WTC11 (cell line): Measurements from ENCODE around the gene PIP5K1A. TPM values are rescaled to one million over a fixed set of nuclear protein-coding genes. Genes with fewer than 3 reads are reported as not detected.

Experiments
- ATAC-seq: fragments of 200-7000 bp; cut with Tn5 transposase; 2 replicates; pipeline ENCODE4 v1.10.0; 2021; ENCODE audit warnings: mild to moderate bottlenecking, moderate library complexity
- Bru-seq: library from RNA; stranded (reverse); fragments of 400-500 nt; gene quantifications from one replicate; lab custom pipeline; 2021; lab: Mats Ljungman, UMichigan
- CTCF ChIA-PET: fragments of 300-600 bp; sonication (Branson Sonifier 250); formaldehyde crosslinking; loops from one replicate; lab custom pipeline; 2021; ENCODE audit warnings: antibody characterized with exemption; lab: Charles Lee
- POLR2A ChIA-PET: fragments of 350-600 bp; sonication (Branson Sonifier 250); formaldehyde crosslinking; loops from one replicate; lab custom pipeline; 2021; ENCODE audit warnings: antibody characterized with exemption; lab: Charles Lee
- DNase-seq: peaks from one replicate; pipeline ENCODE4 v3.0.0; 2021; ENCODE audit warnings: low spot score
- H3K27ac Mint-ChIP-seq: 2 replicates; pipeline ENCODE4 v1.8.0; 2021; ENCODE audit warnings: mixed read lengths
- H3K27me3 Mint-ChIP-seq: 2 replicates; pipeline ENCODE4 v1.8.0; 2021; ENCODE audit warnings: low read depth, mild to moderate bottlenecking, moderate library complexity, mixed read lengths
- H3K36me3 Mint-ChIP-seq: 2 replicates; pipeline ENCODE4 v1.8.0; 2021; ENCODE audit warnings: mixed read lengths
- H3K4me1 Mint-ChIP-seq: 2 replicates; pipeline ENCODE4 v1.8.0; 2022; ENCODE audit warnings: mixed read lengths
- H3K4me3 Mint-ChIP-seq: 2 replicates; pipeline ENCODE4 v1.8.0; 2021; ENCODE audit warnings: mild to moderate bottlenecking, moderate library complexity, mixed read lengths
- H3K9me3 Mint-ChIP-seq: 2 replicates; pipeline ENCODE4 v1.8.0; 2021; ENCODE audit warnings: mixed read lengths
- CREB1 ChIP-seq: sonication (generic); formaldehyde crosslinking; IDR thresholded peaks from 2 replicates; pipeline ENCODE4 v1.8.0; 2023; ENCODE audit warnings: mild to moderate bottlenecking, missing genetic modification reagents
- FOXP1 ChIP-seq: sonication (generic); formaldehyde crosslinking; IDR thresholded peaks from 2 replicates; pipeline ENCODE4 v1.8.0; 2022; ENCODE audit warnings: missing genetic modification reagents, mild to moderate bottlenecking, moderate library complexity, borderline replicate concordance
- GRHL2 ChIP-seq: fragments of 250-450 bp; sonication (Bioruptor Pico); IDR thresholded peaks from 2 replicates; pipeline ENCODE4 v1.8.0; 2022; ENCODE audit warnings: mild to moderate bottlenecking, moderate library complexity; ENCODE audit not compliant: insufficient replicate concordance, severe bottlenecking
- KAT7 ChIP-seq: sonication (generic); formaldehyde crosslinking; IDR thresholded peaks from 2 replicates; pipeline ENCODE4 v1.8.1; 2023; ENCODE audit warnings: missing genetic modification reagents, mild to moderate bottlenecking, borderline replicate concordance
- NFE2L1 ChIP-seq: sonication (generic); formaldehyde crosslinking; IDR thresholded peaks from 2 replicates; pipeline ENCODE4 v1.8.1; 2023; ENCODE audit warnings: missing genetic modification reagents
- NR3C1 ChIP-seq: sonication (generic); formaldehyde crosslinking; conservative IDR thresholded peaks from 2 replicates; pipeline ENCODE4 v1.8.1; 2023; ENCODE audit warnings: low read depth, mild to moderate bottlenecking, missing genetic modification reagents
- SMAD3 ChIP-seq: sonication (generic); formaldehyde crosslinking; IDR thresholded peaks from 2 replicates; pipeline ENCODE4 v1.8.0; 2022; ENCODE audit warnings: missing genetic modification reagents, mild to moderate bottlenecking, borderline replicate concordance
- SOX15 ChIP-seq: fragments of 250-450 bp; sonication (Bioruptor Pico); IDR thresholded peaks from 2 replicates; pipeline ENCODE4 v1.9.0; 2021; ENCODE audit warnings: mild to moderate bottlenecking
- SP1 ChIP-seq: sonication (generic); formaldehyde crosslinking; conservative IDR thresholded peaks from 2 replicates; pipeline ENCODE4 v1.8.1; 2022; ENCODE audit warnings: missing genetic modification reagents
- TP53 ChIP-seq: sonication (generic); formaldehyde crosslinking; IDR thresholded peaks from 2 replicates; pipeline ENCODE4 v1.8.1; 2023; ENCODE audit warnings: mild to moderate bottlenecking, missing genetic modification reagents
- ZBTB21 ChIP-seq: sonication (generic); formaldehyde crosslinking; IDR thresholded peaks from 2 replicates; pipeline ENCODE4 v1.8.1; 2023; ENCODE audit warnings: mild to moderate bottlenecking, missing genetic modification reagents, borderline replicate concordance
- ZNF121 ChIP-seq: sonication (generic); formaldehyde crosslinking; IDR thresholded peaks from 2 replicates; pipeline ENCODE4 v1.8.0; 2023; ENCODE audit warnings: missing genetic modification reagents
- ZNF219 ChIP-seq: sonication (generic); formaldehyde crosslinking; IDR thresholded peaks from 2 replicates; pipeline ENCODE4 v1.8.0; 2023; ENCODE audit warnings: missing genetic modification reagents, mild to moderate bottlenecking, borderline replicate concordance
- ZNF423 ChIP-seq: fragments of 250-450 bp; sonication (Bioruptor Pico); IDR thresholded peaks from 2 replicates; pipeline ENCODE4 v2.1.2; 2022; ENCODE audit warnings: mild to moderate bottlenecking, moderate library complexity
- ZNF671 ChIP-seq: fragments of 250-450 bp; sonication (Bioruptor Pico); IDR thresholded peaks from 2 replicates; pipeline ENCODE4 v1.8.0; 2021; ENCODE audit warnings: mild to moderate bottlenecking
- long read RNA-seq, 3 experiments: library from RNA in 1 of 3; library from capped mRNA in 1 of 3; library from polyadenylated mRNA in 1 of 3; unstranded in 2 of 3; stranded (forward) in 1 of 3; transcript quantifications; one replicate each; pipeline ENCODE4 v2.0.0, GENCODE V29; 2021
- total RNA-seq: library from RNA; stranded (reverse); gene quantifications from 3 replicates; pipeline ENCODE4 v1.2.3, GENCODE V29; 2021
- TF ChIP-seq, protein P1 (sequence below): sonication (generic); formaldehyde crosslinking; IDR thresholded peaks from 2 replicates; pipeline ENCODE4 v1.8.1; 2023; ENCODE audit warnings: mild to moderate bottlenecking, moderate library complexity, missing genetic modification reagents
- TF ChIP-seq, protein P2 (sequence below): sonication (generic); formaldehyde crosslinking; IDR thresholded peaks from 2 replicates; pipeline ENCODE4 v1.8.1; 2023; ENCODE audit warnings: mild to moderate bottlenecking, missing genetic modification reagents, moderate library complexity
- TF ChIP-seq, protein P3 (sequence below): sonication (generic); formaldehyde crosslinking; IDR thresholded peaks from 2 replicates; pipeline ENCODE4 v1.8.1; 2023; ENCODE audit warnings: mild to moderate bottlenecking, missing genetic modification reagents, borderline replicate concordance
- TF ChIP-seq, protein P4 (sequence below): fragments of 250-450 bp; sonication (Bioruptor Pico); IDR thresholded peaks from 2 replicates; pipeline ENCODE4 v2.1.2; 2022; ENCODE audit warnings: mild to moderate bottlenecking, moderate library complexity
- TF ChIP-seq, protein P5 (sequence below): fragments of 250-450 bp; sonication (Bioruptor Pico); IDR thresholded peaks from 2 replicates; pipeline ENCODE4 v1.9.0; 2021; ENCODE audit warnings: moderate library complexity, mild to moderate bottlenecking, inconsistent platforms, borderline replicate concordance
- TF ChIP-seq, protein P6 (sequence below): sonication (generic); formaldehyde crosslinking; conservative IDR thresholded peaks from 2 replicates; pipeline ENCODE4 v1.8.1; 2022; ENCODE audit warnings: mild to moderate bottlenecking, missing genetic modification reagents

Gene PIP5K1A, protein sequence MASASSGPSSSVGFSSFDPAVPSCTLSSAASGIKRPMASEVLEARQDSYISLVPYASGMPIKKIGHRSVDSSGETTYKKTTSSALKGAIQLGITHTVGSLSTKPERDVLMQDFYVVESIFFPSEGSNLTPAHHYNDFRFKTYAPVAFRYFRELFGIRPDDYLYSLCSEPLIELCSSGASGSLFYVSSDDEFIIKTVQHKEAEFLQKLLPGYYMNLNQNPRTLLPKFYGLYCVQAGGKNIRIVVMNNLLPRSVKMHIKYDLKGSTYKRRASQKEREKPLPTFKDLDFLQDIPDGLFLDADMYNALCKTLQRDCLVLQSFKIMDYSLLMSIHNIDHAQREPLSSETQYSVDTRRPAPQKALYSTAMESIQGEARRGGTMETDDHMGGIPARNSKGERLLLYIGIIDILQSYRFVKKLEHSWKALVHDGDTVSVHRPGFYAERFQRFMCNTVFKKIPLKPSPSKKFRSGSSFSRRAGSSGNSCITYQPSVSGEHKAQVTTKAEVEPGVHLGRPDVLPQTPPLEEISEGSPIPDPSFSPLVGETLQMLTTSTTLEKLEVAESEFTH
- total RNA-seq (77.8 to 84.8 TPM (median 81.3 TPM) in 3 replicates), Bru-seq, nascent RNA (percentile 87 among the genes with signal in this experiment)
- long read RNA-seq, experiment 1, transcript PIP5K1A-202 (16 exons, 2,134 nt) = minor isoform, 5 of 515 reads
- long read RNA-seq, experiment 1, transcript PIP5K1A-203 (14 exons, 3,613 nt) = minor isoform, 9 of 515 reads
- long read RNA-seq, experiment 1, transcript PIP5K1A-201 (15 exons, 3,767 nt) = major isoform, 220 of 515 reads
- long read RNA-seq, experiment 1, transcript PIP5K1A-204 (15 exons, 3,737 nt) = minor isoform, 120 of 515 reads
- long read RNA-seq, experiment 1, partial matches to known transcripts = 26 of 515 reads
- long read RNA-seq, experiment 1, other reads (novel, unspliced or antisense) = 129 of 515 reads
- long read RNA-seq, experiment 2, transcript PIP5K1A-204 (15 exons, 3,737 nt) = major isoform, 17 of 85 reads
- long read RNA-seq, experiment 2, transcript PIP5K1A-201 (15 exons, 3,767 nt) = minor isoform, 13 of 85 reads
- long read RNA-seq, experiment 2, partial matches to known transcripts = 20 of 85 reads
- long read RNA-seq, experiment 2, other reads (novel, unspliced or antisense) = 34 of 85 reads
- long read RNA-seq, experiment 3, transcript PIP5K1A-201 (15 exons, 3,767 nt) = major isoform, 6 of 20 reads
- long read RNA-seq, experiment 3, partial matches to known transcripts = 7 of 20 reads
- long read RNA-seq, experiment 3, other reads (novel, unspliced or antisense) = 4 of 20 reads

DNA sequence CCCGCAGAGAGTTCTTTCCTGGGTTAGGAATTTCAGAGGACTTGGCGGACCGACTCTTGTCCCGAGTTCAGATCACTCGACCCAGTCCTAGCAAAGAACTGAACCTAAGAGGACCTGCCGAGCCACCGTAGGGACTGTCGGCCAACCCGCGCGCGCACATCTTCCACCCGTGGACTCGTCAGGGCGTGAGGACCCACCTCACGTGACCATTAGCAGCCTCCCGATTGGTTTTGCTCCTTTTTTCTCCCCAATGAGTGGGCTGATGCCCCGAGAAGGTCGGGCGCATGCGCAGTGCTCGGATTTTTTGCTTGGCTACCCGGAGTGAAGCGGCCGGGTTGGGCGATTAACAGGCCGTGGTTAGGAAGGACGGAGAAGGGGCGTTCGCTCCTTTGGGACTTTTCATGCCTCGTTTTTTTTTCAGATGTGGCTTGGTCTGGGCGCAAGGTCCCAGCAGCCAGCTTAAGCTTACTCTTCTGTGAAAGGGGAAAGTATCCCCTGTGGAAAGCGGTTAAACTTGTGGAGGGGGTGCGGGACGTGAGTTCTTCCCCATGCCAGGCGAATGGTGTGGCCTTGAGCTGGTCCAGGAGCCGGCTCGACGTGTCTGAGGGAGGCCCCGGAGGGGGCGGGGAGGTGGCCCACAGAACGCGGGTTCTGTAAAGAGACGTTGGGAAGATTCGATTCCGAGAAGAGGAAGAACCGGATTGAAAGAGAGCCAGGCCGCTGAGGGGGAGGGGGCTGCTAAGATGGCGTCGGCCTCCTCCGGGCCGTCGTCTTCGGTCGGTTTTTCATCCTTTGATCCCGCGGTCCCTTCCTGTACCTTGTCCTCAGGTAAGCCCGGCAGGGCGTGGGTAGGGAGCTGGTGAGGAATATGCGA, at the start of gene PIP5K1A:
Gene PIP5K1A (plus strand): TSS at position 299 of the 874 bp plus-strand sequence. CDS start 445 bp downstream, at position 744.
- DNase-seq = peak; percentile 98
- ATAC-seq = peak; percentile 79
- POLR2A ChIA-PET = interaction anchor here (0.6 to 1.3 kb wide), 5 partner anchors 9 to 1311 kb away, joined by 3 to 6 read pairs (median 3); partner anchors contain the start of genes LYSMD1, VPS72 and ZNF687
- Mint-ChIP-seq H3K4me3 (peak within 1 kb of the TSS; percentile 99), H3K27ac (peak within 1 kb of the TSS; percentile 99), H3K4me1 (peaks cover 25% of the 10 kb centered on the region), H3K36me3 (peaks cover 16% of the 10 kb centered on the region), H3K9me3 (no peaks in the 10 kb centered on the region), H3K27me3 (no peaks in the 10 kb centered on the region; the same call in 1 of the 2 replicates)
- CTCF ChIA-PET = interaction anchor here (0.5 to 1.0 kb wide), 3 partner anchors 10 to 99 kb away, joined by 3 to 5 read pairs (median 3); no protein-coding TSS in a partner anchor
- no peak for TF ChIP-seq CREB1 (CRISPR knock-in tag)
- TF ChIP-seq, protein P1, sequence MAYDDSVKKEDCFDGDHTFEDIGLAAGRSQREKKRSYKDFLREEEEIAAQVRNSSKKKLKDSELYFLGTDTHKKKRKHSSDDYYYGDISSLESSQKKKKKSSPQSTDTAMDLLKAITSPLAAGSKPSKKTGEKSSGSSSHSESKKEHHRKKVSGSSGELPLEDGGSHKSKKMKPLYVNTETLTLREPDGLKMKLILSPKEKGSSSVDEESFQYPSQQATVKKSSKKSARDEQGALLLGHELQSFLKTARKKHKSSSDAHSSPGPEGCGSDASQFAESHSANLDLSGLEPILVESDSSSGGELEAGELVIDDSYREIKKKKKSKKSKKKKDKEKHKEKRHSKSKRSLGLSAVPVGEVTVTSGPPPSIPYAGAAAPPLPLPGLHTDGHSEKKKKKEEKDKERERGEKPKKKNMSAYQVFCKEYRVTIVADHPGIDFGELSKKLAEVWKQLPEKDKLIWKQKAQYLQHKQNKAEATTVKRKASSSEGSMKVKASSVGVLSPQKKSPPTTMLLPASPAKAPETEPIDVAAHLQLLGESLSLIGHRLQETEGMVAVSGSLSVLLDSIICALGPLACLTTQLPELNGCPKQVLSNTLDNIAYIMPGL (CRISPR knock-in tag) = peak; percentile 62; the same call in 1 of the 2 replicates
- no peak for TF ChIP-seq NFE2L1 (CRISPR knock-in tag)
- no peak for TF ChIP-seq SOX15 (CRISPR knock-in tag)
- no peak for TF ChIP-seq ZBTB21 (CRISPR knock-in tag)
- TF ChIP-seq, protein P2, sequence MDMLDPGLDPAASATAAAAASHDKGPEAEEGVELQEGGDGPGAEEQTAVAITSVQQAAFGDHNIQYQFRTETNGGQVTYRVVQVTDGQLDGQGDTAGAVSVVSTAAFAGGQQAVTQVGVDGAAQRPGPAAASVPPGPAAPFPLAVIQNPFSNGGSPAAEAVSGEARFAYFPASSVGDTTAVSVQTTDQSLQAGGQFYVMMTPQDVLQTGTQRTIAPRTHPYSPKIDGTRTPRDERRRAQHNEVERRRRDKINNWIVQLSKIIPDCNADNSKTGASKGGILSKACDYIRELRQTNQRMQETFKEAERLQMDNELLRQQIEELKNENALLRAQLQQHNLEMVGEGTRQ (CRISPR knock-in tag) = peak; percentile 99
- 0 out of 2 replicates have a peak, but pooled peaks have one; percentile 12 for TF ChIP-seq KAT7 (CRISPR knock-in tag)
- TF ChIP-seq, protein P3, sequence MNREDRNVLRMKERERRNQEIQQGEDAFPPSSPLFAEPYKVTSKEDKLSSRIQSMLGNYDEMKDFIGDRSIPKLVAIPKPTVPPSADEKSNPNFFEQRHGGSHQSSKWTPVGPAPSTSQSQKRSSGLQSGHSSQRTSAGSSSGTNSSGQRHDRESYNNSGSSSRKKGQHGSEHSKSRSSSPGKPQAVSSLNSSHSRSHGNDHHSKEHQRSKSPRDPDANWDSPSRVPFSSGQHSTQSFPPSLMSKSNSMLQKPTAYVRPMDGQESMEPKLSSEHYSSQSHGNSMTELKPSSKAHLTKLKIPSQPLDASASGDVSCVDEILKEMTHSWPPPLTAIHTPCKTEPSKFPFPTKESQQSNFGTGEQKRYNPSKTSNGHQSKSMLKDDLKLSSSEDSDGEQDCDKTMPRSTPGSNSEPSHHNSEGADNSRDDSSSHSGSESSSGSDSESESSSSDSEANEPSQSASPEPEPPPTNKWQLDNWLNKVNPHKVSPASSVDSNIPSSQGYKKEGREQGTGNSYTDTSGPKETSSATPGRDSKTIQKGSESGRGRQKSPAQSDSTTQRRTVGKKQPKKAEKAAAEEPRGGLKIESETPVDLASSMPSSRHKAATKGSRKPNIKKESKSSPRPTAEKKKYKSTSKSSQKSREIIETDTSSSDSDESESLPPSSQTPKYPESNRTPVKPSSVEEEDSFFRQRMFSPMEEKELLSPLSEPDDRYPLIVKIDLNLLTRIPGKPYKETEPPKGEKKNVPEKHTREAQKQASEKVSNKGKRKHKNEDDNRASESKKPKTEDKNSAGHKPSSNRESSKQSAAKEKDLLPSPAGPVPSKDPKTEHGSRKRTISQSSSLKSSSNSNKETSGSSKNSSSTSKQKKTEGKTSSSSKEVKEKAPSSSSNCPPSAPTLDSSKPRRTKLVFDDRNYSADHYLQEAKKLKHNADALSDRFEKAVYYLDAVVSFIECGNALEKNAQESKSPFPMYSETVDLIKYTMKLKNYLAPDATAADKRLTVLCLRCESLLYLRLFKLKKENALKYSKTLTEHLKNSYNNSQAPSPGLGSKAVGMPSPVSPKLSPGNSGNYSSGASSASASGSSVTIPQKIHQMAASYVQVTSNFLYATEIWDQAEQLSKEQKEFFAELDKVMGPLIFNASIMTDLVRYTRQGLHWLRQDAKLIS (CRISPR knock-in tag) = no peak
- TF ChIP-seq GRHL2 (CRISPR knock-in tag) = no peak
- TF ChIP-seq SMAD3 (CRISPR knock-in tag) = no peak
- no peak for TF ChIP-seq ZNF121 (CRISPR knock-in tag)
- no peak for TF ChIP-seq NR3C1 (CRISPR knock-in tag)
- TF ChIP-seq ZNF423 (CRISPR knock-in tag) = no peak
- TF ChIP-seq SP1 (CRISPR knock-in tag) = no peak
- TF ChIP-seq ZNF671 (CRISPR knock-in tag) = no peak
- peak; percentile 7; the same call in 1 of the 2 replicates for TF ChIP-seq FOXP1 (CRISPR knock-in tag)
- no peak for TF ChIP-seq TP53 (CRISPR knock-in tag)
- TF ChIP-seq, protein P4, sequence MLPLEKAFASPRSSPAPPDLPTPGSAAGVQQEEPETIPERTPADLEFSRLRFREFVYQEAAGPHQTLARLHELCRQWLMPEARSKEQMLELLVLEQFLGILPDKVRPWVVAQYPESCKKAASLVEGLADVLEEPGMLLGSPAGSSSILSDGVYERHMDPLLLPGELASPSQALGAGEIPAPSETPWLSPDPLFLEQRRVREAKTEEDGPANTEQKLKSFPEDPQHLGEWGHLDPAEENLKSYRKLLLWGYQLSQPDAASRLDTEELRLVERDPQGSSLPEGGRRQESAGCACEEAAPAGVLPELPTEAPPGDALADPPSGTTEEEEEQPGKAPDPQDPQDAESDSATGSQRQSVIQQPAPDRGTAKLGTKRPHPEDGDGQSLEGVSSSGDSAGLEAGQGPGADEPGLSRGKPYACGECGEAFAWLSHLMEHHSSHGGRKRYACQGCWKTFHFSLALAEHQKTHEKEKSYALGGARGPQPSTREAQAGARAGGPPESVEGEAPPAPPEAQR (CRISPR knock-in tag) = no peak
- no peak for TF ChIP-seq ZNF219 (CRISPR knock-in tag)
- TF ChIP-seq, protein P5, sequence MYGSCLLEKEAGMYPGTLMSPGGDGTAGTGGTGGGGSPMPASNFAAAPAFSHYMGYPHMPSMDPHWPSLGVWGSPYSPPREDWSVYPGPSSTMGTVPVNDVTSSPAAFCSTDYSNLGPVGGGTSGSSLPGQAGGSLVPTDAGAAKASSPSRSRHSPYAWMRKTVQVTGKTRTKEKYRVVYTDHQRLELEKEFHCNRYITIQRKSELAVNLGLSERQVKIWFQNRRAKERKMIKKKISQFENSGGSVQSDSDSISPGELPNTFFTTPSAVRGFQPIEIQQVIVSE = no peak
- TF ChIP-seq, protein P6, sequence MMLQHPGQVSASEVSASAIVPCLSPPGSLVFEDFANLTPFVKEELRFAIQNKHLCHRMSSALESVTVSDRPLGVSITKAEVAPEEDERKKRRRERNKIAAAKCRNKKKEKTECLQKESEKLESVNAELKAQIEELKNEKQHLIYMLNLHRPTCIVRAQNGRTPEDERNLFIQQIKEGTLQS (CRISPR knock-in tag) = no peak
